Loucy (cell line): ENCODE measurements around the gene MINDY2.

ENCODE experiments used
- H2AFZ ChIP-seq: fragments of 200-600 bp; sonication (generic); 2 replicates; pipeline ENCODE4 v1.6.0; 2016; ENCODE audit warnings: antibody characterized with exemption, mild to moderate bottlenecking, low read length, moderate library complexity
- H3F3A ChIP-seq: fragments of 200-600 bp; 2 replicates; pipeline ENCODE4 v1.6.0; 2016; ENCODE audit warnings: antibody characterized with exemption, low read depth, mild to moderate bottlenecking
- H3K27me3 ChIP-seq: fragments of 200-600 bp; sonication (generic); 2 replicates; pipeline ENCODE4 v1.6.1; 2014; ENCODE audit warnings: low read length, mild to moderate bottlenecking; ENCODE audit not compliant: insufficient read depth, poor library complexity, severe bottlenecking
- H3K36me3 ChIP-seq: fragments of 200-600 bp; sonication (generic); 2 replicates; pipeline ENCODE4 v1.6.1; 2016; ENCODE audit warnings: low read length; ENCODE audit not compliant: insufficient read depth
- H3K4me1 ChIP-seq: fragments of 200-600 bp; sonication (generic); 2 replicates; pipeline ENCODE4 v1.5.1; 2014; ENCODE audit warnings: low read length, mild to moderate bottlenecking; ENCODE audit not compliant: insufficient read depth, poor library complexity, severe bottlenecking
- H3K4me2 ChIP-seq: fragments of 200-600 bp; sonication (generic); 2 replicates; pipeline ENCODE4 v1.6.0; 2014; ENCODE audit warnings: antibody characterized with exemption, low read length, low read depth, mild to moderate bottlenecking; ENCODE audit not compliant: poor library complexity, severe bottlenecking
- H3K4me3 ChIP-seq: fragments of 200-600 bp; sonication (generic); 2 replicates; pipeline ENCODE4 v1.5.1; 2014; ENCODE audit warnings: low read length, mild to moderate bottlenecking, mixed read lengths; ENCODE audit not compliant: poor library complexity, severe bottlenecking
- H3K79me2 ChIP-seq: fragments of 200-600 bp; sonication (generic); 2 replicates; pipeline ENCODE4 v1.6.1; 2014; ENCODE audit warnings: low read length; ENCODE audit not compliant: insufficient read depth
- H3K9ac ChIP-seq: fragments of 200-600 bp; sonication (generic); 2 replicates; pipeline ENCODE4 v1.6.0; 2014; ENCODE audit warnings: mild to moderate bottlenecking, low read depth, low read length, moderate library complexity; ENCODE audit not compliant: poor library complexity, severe bottlenecking
- H3K9me2 ChIP-seq: fragments of 200-600 bp; sonication (generic); replicated peaks from 2 replicates; pipeline ENCODE4 v1.6.1; 2016; ENCODE audit warnings: low read depth, low read length, mixed read lengths
- H3K9me3 ChIP-seq: fragments of 200-600 bp; sonication (generic); 2 replicates; pipeline ENCODE4 v1.6.1; 2014; ENCODE audit warnings: mild to moderate bottlenecking, antibody characterized with exemption, low read length, low read depth; ENCODE audit not compliant: insufficient read depth
- H4K20me1 ChIP-seq: fragments of 200-600 bp; sonication (generic); 2 replicates; pipeline ENCODE4 v1.6.0; 2014; ENCODE audit warnings: antibody characterized with exemption, low read length, mild to moderate bottlenecking; ENCODE audit not compliant: insufficient read depth, poor library complexity, severe bottlenecking
- CTCF ChIP-seq: fragments of 200-600 bp; sonication (generic); conservative IDR thresholded peaks from 2 replicates; pipeline ENCODE4 v1.5.1; 2014; ENCODE audit warnings: mild to moderate bottlenecking, antibody characterized with exemption, low read length
- EZH2phosphoT487 ChIP-seq: fragments of 200-600 bp; IDR thresholded peaks from 2 replicates; pipeline ENCODE4 v1.6.1; 2018; ENCODE audit warnings: antibody characterized with exemption, mild to moderate bottlenecking, moderate library complexity, borderline replicate concordance

The MINDY2 gene

GRCh38 chr15:58865425-58865880 is 94.4 kb downstream of the MINDY2 start:
- H3K4me3 ChIP-seq: no peak overlapping the region
- no peaks in the 10 kb centered on the region for H3K9me3 ChIP-seq
- no peaks in the 10 kb centered on the region for H3K4me1 ChIP-seq
- no peaks in the 10 kb centered on the region for H3K27me3 ChIP-seq
- no peaks in the 10 kb centered on the region for H3F3A ChIP-seq
- no peak overlapping the region for H3K4me2 ChIP-seq
- no peak overlapping the region for H3K9ac ChIP-seq
- H2AFZ ChIP-seq: no peak overlapping the region
- H4K20me1 ChIP-seq: no peaks in the 10 kb centered on the region
- TF ChIP-seq CTCF: no peak
- no peak for TF ChIP-seq EZH2phosphoT487
- H3K9me2 ChIP-seq: no peaks in the 10 kb centered on the region
- H3K36me3 ChIP-seq: no peaks in the 10 kb centered on the region
- H3K79me2 ChIP-seq: no peaks in the 10 kb centered on the region

- no peak overlapping the region for H3K4me2 ChIP-seq
- no peak overlapping the region for H3K9ac ChIP-seq
- TF ChIP-seq EZH2phosphoT487 (no peak), CTCF (no peak)
- no peaks in the 10 kb centered on the region for H3K9me2 ChIP-seq
- H3K4me1 ChIP-seq: no peaks in the 10 kb centered on the region
- H3K4me3 ChIP-seq: no peak overlapping the region
- H4K20me1 ChIP-seq: no peaks in the 10 kb centered on the region
- no peaks in the 10 kb centered on the region for H3K79me2 ChIP-seq
- H3K27me3 ChIP-seq: no peaks in the 10 kb centered on the region
- H3K36me3 ChIP-seq: no peaks in the 10 kb centered on the region
- H3F3A ChIP-seq: no peaks in the 10 kb centered on the region
- no peak overlapping the region for H2AFZ ChIP-seq
- no peaks in the 10 kb centered on the region for H3K9me3 ChIP-seq
Measured at GRCh38 chr15:58867926-58868325, 96.8 kb downstream of the MINDY2 start.

DNA sequence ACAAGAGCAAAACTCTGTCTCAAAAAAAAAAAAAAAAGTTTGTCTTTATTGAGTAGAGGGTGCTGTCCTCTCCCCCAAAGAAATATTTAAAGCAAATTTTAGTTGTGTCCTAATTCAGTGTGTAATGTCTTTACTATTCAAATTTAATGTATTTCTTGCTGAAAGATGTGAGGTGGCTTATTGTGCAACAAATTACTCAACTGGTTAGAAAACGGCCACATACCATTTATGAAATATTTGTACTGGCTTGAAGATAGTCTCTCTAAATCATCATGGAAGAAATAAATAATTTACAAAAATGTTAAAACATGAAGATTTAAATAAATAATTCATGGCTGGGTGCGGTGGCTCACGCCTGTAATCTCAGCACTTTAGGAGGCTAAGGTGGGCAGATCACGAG is 99.3 kb downstream of the MINDY2 start:
- TF ChIP-seq CTCF (no peak), EZH2phosphoT487 (no peak)
- no peak overlapping the region for H3K9ac ChIP-seq

More for the DNA sequence above, 99.3 kb downstream of the MINDY2 start:
- Histone ChIP-seq H3K4me3 (no peak overlapping the region), H3K36me3 (no peaks in the 10 kb centered on the region), H3K9me3 (no peaks in the 10 kb centered on the region), H4K20me1 (no peaks in the 10 kb centered on the region), H3K4me2 (no peak overlapping the region), H3K27me3 (no peaks in the 10 kb centered on the region), H2AFZ (no peak overlapping the region), H3F3A (no peaks in the 10 kb centered on the region), H3K79me2 (no peaks in the 10 kb centered on the region), H3K9me2 (no peaks in the 10 kb centered on the region), H3K4me1 (no peaks in the 10 kb centered on the region)
